Measurements from ENCODE around the gene ZNF282.

The ZNF282 gene

GRCh38 chr7:149175150-149175549, 20.2 kb upstream of the ZNF282 start:
- POLR2A ChIA-PET, result interaction anchor here (1.1 kb wide), 1 partner anchor 49 kb away, joined by 5 read pairs; the partner anchor contains the start of gene ZNF425
- Histone ChIP-seq H3K4me1 (ENCODE audit: control insufficient read depth, insufficient read depth, low read length) (no peaks in the 10 kb centered on the region), H3K9me3 (ENCODE audit: control insufficient read depth, insufficient read depth, low read depth, low read length) (no peaks in the 10 kb centered on the region), H3K36me3 (ENCODE audit: control insufficient read depth in 2 of 2, insufficient read depth in 1 of 2, low read length in 2 of 2) (peaks cover 43 to 90% of the 10 kb centered on the region in 2 experiments; a peak in 2 of 3 replicates), H3K27ac (ENCODE audit: extremely low read depth, low read depth, low read length) (no peak overlapping the region), H3K4me3 (ENCODE audit: low read depth, low read length) (no peak overlapping the region)
- TF ChIP-seq ZFP69B (tag by site-specific recombination; IDR thresholded peaks at IDR 0.05), result no peak
- TF ChIP-seq ZNF571 (tag by site-specific recombination; IDR thresholded peaks at IDR 0.05), result no peak
- no peak for TF ChIP-seq ZNF660 (tag by site-specific recombination; IDR thresholded peaks at IDR 0.05)
- TF ChIP-seq ZNF768 (tag by site-specific recombination; IDR thresholded peaks at IDR 0.05), result no peak
- no peak for TF ChIP-seq ZNF792 (tag by site-specific recombination; IDR thresholded peaks at IDR 0.05)
- no peak for TF ChIP-seq KLF7 (tag by site-specific recombination; IDR thresholded peaks at IDR 0.05; ENCODE audit: borderline replicate concordance)
- TF ChIP-seq ELK4 (IDR thresholded peaks at IDR 0.05; ENCODE audit: borderline replicate concordance, low read depth, low read length), result no peak
- no peak for TF ChIP-seq ZXDB (tag by site-specific recombination; IDR thresholded peaks at IDR 0.05)
- TF ChIP-seq ZNF692 (tag by site-specific recombination; IDR thresholded peaks at IDR 0.05), result no peak
- no peak for TF ChIP-seq ZNF274 (IDR thresholded peaks at IDR 0.05; ENCODE audit: low read length)
- no peak for TF ChIP-seq ZNF274 (tag by site-specific recombination; IDR thresholded peaks at IDR 0.05; ENCODE audit: borderline replicate concordance)
- TF ChIP-seq ZNF202 (tag by site-specific recombination; IDR thresholded peaks at IDR 0.05; ENCODE audit: borderline replicate concordance), result no peak
- no peak for TF ChIP-seq OVOL3 (tag by site-specific recombination; IDR thresholded peaks at IDR 0.05)
- TF ChIP-seq ZNF677 (tag by site-specific recombination; IDR thresholded peaks at IDR 0.05), result no peak
- no peak for TF ChIP-seq WT1 (tag by site-specific recombination; IDR thresholded peaks at IDR 0.05)
- no peak for TF ChIP-seq ZNF521 (tag by site-specific recombination; IDR thresholded peaks at IDR 0.05)
- CTCF ChIA-PET, result no interaction called here

- Histone ChIP-seq H3K36me3 (ENCODE audit: control insufficient read depth in 2 of 2, insufficient read depth in 1 of 2, low read length in 2 of 2) (peaks cover 19 to 84% of the 10 kb centered on the region in 2 experiments; a peak in 2 of 3 replicates), H3K9me3 (ENCODE audit: control insufficient read depth, insufficient read depth, low read depth, low read length) (no peaks in the 10 kb centered on the region), H3K4me1 (ENCODE audit: control insufficient read depth, insufficient read depth, low read length) (no peaks in the 10 kb centered on the region), H3K4me3 (ENCODE audit: low read depth, low read length) (no peak overlapping the region), H3K27ac (ENCODE audit: extremely low read depth, low read depth, low read length) (no peak overlapping the region)
- ChIA-PET CTCF (no interaction called here), POLR2A (no interaction called here)
- TF ChIP-seq ZBTB17 (tag by site-specific recombination; IDR thresholded peaks at IDR 0.05) (no peak), ZEB2 (tag by site-specific recombination; IDR thresholded peaks at IDR 0.05) (no peak), ZNF791 (tag by site-specific recombination; IDR thresholded peaks at IDR 0.05) (no peak), ZNF510 (tag by site-specific recombination; IDR thresholded peaks at IDR 0.05; ENCODE audit: insufficient replicate concordance) (no peak)
These were observed 16.1 kb upstream of the ZNF282 start for GRCh38 chr7:149179241-149179640.

- no peaks in the 10 kb centered on the region for H3K4me1 ChIP-seq (ENCODE audit: control insufficient read depth, insufficient read depth, low read length)
- no peaks in the 10 kb centered on the region for H3K9me3 ChIP-seq (ENCODE audit: control insufficient read depth, insufficient read depth, low read depth, low read length)
- H3K36me3 ChIP-seq (ENCODE audit: control insufficient read depth in 2 of 2, insufficient read depth in 1 of 2, low read length in 2 of 2), result peaks cover 10 to 68% of the 10 kb centered on the region in 2 experiments; a peak in 2 of 3 replicates
- H3K27ac ChIP-seq (ENCODE audit: extremely low read depth, low read depth, low read length), result no peak overlapping the region
- ChIA-PET POLR2A (interaction anchor here (1.2 kb wide), 1 partner anchor 14 kb away, joined by 3 read pairs; the partner anchor contains the start of gene ZNF282), CTCF (interaction anchor here (1.0 to 1.5 kb wide), 2 partner anchors 14 to 54 kb away, joined by 4 to 6 read pairs; partner anchors contain the start of gene ZNF282)
- no peak overlapping the region for H3K4me3 ChIP-seq (ENCODE audit: low read depth, low read length)
- TF ChIP-seq ZFP37 (tag by site-specific recombination; IDR thresholded peaks at IDR 0.05) (no peak), SP7 (tag by site-specific recombination; IDR thresholded peaks at IDR 0.05) (no peak), ZNF37A (tag by site-specific recombination; IDR thresholded peaks at IDR 0.05) (no peak), ZBTB21 (tag by site-specific recombination; IDR thresholded peaks at IDR 0.05) (no peak), ZBTB6 (tag by site-specific recombination; IDR thresholded peaks at IDR 0.05) (no peak), ZNF132 (tag by site-specific recombination; IDR thresholded peaks at IDR 0.05; ENCODE audit: borderline replicate concordance) (no peak), ZNF629 (tag by site-specific recombination; IDR thresholded peaks at IDR 0.05) (no peak), HIC1 (tag by site-specific recombination; IDR thresholded peaks at IDR 0.05) (no peak)
These were observed 14.5 kb upstream of the ZNF282 start for GRCh38 chr7:149180722-149181449.

All from HEK293 (cell line).